Measurements from ENCODE around the gene MUC13. TPM values are rescaled to one million over a fixed set of nuclear protein-coding genes. Genes with fewer than 3 reads are reported as not detected.

MUC13 gene
- polyA plus RNA-seq, 1 donor, result not detected

DNA sequence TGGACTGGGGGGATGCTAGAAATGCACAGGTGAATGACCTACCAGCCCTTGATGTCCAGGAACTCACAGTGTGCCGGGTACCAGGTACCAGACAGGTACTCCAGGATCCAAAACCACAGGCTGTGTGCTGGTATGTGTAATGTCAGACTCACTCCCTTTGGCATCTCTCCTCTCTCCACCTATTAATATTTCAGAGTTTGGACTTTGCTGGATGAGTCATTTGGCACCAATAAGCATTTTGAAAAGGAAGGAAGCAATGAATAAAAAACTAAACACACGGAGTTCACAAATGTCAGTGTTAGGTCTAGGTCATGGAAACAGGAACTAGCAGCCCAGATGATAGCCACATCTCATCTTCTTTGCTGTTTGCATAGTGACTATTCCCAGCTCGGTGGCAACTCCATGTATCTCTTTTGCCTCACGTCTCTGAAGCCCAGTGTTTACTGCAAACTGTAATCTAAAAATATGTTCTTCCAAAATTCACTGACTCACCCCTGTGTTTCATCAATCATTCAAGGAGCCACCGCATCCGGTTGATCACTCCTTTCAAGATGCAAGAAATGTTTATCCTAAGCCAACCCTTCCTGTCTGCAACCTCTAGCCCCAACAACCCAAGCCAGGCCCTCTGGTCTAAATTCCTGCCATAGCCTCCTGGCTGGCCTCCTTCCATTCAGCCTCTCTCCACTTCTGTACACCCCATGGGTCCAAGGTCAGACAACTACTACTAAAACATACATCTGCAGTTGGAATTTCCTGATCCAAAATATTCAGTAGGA, 55.8 kb downstream of the MUC13 start:
- DNase-seq (ENCODE audit: low read depth), result no peak

DNA sequence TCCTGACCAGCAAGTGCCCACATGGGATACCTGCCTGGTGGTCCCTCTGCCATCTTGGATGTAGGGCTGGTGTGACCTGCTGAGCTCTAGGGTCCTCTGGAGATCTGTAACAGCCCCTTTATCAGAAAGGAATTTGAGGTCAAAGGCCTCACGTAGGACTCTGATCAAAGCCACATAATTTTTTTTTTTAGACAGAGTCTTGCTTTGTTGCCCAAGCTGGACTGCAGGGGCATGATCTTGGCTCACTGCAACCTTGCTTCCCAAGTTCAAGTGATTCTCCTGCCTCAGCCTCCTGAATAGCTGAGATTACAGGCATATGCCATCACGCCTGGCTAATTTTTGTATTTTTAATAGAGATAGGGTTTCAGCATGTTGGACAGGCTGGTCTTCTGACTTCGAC, 56.9 kb downstream of the MUC13 start:
- DNase-seq (ENCODE audit: low read depth), result no peak

DNA sequence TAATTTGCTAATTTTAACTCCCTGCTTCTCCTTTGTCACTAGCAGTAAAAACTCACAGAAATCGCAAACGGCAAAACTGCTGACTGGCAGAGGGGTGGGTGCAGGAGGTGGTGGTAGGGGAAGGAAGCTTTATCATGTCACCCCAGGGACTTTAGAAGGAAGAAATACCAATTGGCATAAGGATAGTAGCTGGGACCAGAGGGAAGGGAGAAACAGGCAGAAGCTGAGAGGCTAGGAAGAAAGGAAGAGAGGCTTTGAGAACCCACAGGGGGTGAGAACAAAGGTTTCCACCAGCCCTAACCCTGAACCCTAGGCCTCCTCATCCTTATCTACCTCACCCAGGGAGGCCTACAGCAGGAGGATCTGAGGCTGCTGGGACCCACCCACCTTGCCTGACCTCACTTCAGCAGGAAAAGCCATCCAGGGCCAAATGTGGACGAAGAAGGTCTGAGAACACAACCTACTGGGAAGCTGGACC, 58.1 kb downstream of the MUC13 start:
- DNase-seq (ENCODE audit: low read depth), result no peak

DNA sequence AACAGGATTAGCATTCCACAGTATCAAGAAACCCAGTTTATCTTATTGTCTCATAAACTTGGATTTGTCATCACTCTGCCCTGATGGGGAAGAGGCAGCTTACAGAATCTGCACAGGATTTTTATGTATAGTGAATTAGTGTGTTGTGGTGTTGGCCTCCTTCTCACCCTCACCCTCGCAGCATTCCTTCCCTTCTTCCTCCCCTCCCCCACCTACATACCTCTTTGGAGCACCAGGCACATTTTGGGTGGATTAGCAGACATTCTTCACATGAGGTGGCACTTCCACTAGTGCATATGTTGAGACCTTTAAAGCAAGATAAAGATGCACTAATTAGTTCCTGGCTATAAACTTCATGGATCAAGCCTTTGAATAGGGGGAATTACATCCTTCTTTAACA, 61.3 kb downstream of the MUC13 start:
- no peak for DNase-seq (ENCODE audit: low read depth)

DNA sequence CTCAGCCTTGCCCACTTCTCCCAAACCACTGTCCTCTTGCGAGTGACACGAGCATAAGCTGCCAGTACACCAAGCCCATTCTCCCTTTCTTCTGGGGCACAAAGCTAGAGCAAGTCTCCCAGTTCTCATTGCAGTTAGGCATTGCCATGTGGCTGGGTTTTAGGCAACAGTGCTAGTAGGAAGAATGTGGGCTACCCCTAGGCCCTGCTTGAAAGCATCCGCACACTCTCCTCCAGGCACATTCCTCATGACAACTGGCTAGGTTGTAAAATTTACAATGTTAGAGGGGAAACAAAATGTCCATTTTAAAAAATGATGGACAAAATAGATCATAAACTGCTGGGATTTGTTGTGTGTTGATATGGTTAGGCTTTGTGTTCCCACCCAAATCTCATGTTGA, 67.0 kb downstream of the MUC13 start:
- no peak for DNase-seq (ENCODE audit: low read depth)

DNA sequence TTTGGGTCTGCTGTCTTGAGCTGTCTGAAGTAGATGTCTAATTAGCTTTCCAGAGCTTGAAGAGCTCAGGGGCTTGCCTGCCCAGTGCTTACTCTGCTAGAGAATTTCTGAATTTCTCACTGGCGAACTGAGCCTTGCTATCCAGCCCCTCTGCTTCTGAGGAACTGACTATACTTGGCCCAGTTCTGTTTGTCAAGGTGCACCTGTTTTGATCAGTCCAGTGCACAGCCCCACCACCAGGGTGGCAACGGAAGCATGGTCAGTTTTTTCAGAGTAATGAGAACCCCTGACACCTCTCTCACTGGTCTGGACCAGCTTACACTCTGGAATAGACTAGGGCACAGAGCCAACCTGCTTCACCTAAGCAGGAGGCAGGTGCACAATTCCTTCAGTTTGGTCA, 72.5 kb downstream of the MUC13 start:
- no peak for DNase-seq (ENCODE audit: low read depth)

DNA sequence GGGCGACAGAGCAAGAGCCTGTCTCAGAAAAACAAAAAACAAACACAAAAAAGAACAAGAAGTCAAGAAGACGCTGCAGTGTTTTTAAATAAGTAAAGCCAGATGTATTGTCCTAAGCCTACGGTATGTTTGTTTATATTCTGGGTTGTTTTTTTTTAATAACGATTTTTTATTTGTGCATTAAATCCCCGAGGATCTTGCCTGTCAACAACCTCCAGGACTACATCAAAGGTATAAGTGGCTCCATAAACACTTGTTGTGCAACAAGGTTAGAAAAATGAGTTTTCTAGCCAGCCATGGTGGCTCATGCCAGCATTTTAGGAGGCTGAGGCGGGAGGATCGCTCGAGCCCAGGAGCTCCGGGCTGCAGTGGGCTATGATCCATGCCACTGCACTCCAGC, 73.5 kb downstream of the MUC13 start:
- no peak for DNase-seq (ENCODE audit: low read depth)

DNA sequence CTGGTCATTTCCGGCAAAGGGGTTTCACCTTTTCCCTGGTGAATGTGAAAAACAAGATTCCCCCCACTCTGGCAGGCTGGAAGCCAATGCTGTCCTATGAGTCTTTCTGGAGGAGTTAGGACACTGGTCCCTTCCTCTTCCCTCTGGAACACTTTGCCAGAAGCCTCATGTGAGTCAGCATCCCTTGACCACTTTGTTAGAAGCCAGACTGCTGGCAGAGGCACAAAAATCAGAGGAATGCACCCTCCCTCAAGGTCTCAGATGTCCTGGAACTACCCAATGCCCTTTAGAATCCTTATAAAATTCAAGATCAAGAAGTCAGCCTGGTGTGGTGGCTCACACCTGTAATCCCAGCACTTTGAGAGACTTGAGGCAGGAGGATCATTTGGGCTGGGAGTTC, 74.0 kb downstream of the MUC13 start:
- DNase-seq (ENCODE audit: low read depth), result no peak

DNA sequence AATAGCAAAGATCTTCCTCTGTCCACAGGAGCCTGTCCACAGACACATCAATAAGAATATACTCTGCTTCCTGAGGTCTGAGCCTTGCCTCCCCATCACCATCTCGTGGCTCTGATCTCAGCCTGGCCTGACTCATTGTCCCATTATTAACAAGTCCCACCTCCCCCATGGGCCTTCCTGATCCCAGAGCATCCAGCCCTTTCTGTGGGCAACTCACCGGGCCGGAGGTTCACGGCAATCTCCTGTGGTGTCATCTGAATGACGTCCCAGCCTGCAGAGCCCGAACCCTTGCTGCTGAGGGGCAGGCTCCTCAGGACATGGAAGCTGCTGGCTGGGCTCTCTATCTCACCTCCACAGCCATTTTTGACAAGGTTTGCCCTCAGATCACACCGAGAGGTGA, 75.5 kb downstream of the MUC13 start:
- DNase-seq (ENCODE audit: low read depth), result no peak

DNA sequence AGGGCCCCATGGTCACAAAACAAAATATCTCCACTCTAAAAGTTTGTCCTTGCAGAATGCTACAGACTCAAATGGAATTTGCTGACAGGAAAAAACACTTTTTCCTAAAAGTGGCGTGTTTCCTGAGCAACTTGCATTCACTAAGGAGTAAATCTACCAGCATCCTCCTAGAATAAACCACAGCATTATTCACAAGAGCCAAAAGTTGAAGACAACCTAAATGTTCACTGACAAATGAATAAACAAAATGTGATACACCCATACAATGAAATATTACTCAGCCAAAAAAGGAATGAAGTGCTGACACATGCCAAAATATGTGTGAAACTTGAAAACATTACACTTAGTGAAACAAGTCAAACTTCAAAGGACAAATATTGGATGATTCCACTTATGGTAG, 76.3 kb downstream of the MUC13 start:
- no peak for DNase-seq (ENCODE audit: low read depth)

DNA sequence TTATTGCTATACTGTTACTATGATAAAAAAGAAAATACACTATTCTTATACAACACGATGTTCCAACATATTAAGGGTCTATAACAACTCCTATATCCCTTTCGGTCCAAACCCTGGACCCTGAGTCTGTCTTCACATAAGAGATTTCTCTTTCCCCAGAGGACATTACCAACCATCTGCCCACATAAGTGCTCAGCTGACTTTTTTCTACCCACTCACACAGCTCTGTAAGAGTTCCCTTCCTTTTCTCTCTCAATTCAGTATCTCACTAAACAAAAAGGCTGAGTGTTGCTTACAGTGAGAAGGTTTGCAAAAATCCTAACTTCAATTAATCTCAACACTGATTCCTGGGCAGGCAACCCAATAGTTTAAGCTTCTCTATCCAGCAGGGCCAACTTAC, 77.9 kb downstream of the MUC13 start:
- DNase-seq (ENCODE audit: low read depth), result no peak

Other genes with a start within 250 kb of the MUC13 start
- 16.7 TPM for gene UMPS, start 204.3 kb downstream of the MUC13 start, polyA plus RNA-seq (ENCODE audit: insufficient read length)
- 18.3 TPM for gene ITGB5, start 47.4 kb downstream of the MUC13 start, polyA plus RNA-seq (ENCODE audit: insufficient read length)
- 27.5 TPM for gene HEG1, start 121.2 kb upstream of the MUC13 start, polyA plus RNA-seq (ENCODE audit: insufficient read length)